ENCODE results near the gene BBS1. TPM values are rescaled to one million over a fixed set of nuclear protein-coding genes. Genes with fewer than 3 reads are reported as not detected.
"Not testable (repeated sequence)": the region's sequence is repeated elsewhere in the genome, so short reads cannot be mapped to it uniquely, and the experiment has no call there.

The BBS1 gene
- total RNA-seq, 1 experiment from 2014 or later, result 28.4 TPM

DNA sequence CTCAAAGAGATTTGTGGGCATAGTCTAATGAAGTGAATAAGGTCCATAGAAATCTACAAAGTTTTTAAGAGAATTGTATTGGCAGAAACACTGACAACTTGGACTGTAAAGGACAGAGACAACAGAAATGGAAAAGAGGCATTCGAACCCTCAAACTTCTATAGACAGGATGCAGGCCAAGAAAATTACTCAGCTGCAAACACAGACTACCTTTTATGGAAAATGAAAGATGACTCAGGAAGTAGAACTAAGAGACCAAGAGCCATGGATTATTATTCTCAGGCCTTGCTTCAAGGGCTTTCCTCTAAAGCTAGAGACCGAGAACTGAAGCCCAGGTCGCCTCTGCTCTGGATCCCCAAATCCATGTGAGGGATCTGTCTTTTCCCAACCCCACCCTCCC is 47.5 kb upstream of the BBS1 start:
- intact Hi-C loops (cut with micrococcal nuclease), result no loop called here
- no peak overlapping the region for H2AFZ ChIP-seq (ENCODE audit: low read length)
- H3K9ac ChIP-seq (ENCODE audit: low read length), result no peak overlapping the region
- peaks cover 8% of the 10 kb centered on the region for H3K79me2 ChIP-seq (ENCODE audit: low read length)
- DNase-seq, result peak; percentile 52
- H3K27ac ChIP-seq (ENCODE audit: low read length), result no peak overlapping the region
- no peaks in the 10 kb centered on the region for H3F3A ChIP-seq (ENCODE audit: low read length, unreplicated experiment)
- H3K4me2 ChIP-seq (ENCODE audit: low read length), result no peak overlapping the region
- ChIA-PET POLR2A (ENCODE audit: unreplicated experiment) (interaction anchor here (0.5 kb wide), 1 partner anchor 280 kb away, joined by 3 read pairs; no protein-coding TSS in a partner anchor), CTCF (no interaction called here)
- no peak for TF ChIP-seq EZH2phosphoT487 (IDR thresholded peaks at IDR 0.05; ENCODE audit: borderline replicate concordance, low read length)
- TF ChIP-seq, protein P1, sequence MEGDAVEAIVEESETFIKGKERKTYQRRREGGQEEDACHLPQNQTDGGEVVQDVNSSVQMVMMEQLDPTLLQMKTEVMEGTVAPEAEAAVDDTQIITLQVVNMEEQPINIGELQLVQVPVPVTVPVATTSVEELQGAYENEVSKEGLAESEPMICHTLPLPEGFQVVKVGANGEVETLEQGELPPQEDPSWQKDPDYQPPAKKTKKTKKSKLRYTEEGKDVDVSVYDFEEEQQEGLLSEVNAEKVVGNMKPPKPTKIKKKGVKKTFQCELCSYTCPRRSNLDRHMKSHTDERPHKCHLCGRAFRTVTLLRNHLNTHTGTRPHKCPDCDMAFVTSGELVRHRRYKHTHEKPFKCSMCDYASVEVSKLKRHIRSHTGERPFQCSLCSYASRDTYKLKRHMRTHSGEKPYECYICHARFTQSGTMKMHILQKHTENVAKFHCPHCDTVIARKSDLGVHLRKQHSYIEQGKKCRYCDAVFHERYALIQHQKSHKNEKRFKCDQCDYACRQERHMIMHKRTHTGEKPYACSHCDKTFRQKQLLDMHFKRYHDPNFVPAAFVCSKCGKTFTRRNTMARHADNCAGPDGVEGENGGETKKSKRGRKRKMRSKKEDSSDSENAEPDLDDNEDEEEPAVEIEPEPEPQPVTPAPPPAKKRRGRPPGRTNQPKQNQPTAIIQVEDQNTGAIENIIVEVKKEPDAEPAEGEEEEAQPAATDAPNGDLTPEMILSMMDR (conservative IDR thresholded peaks at IDR 0.05; ENCODE audit: low read depth, low read length), result no peak
- no peak for TF ChIP-seq EZH2 (IDR thresholded peaks at IDR 0.05; ENCODE audit: low read length, unreplicated experiment)
- BruUV-seq (replicated peaks), result no TSS peak
- H3K9me3 ChIP-seq (ENCODE audit: low read length), result no peaks in the 10 kb centered on the region
- peaks cover 17% of the 10 kb centered on the region for H3K4me1 ChIP-seq (ENCODE audit: insufficient read depth, low read length)
- H3K36me3 ChIP-seq (ENCODE audit: low read depth, low read length), result no peaks in the 10 kb centered on the region
- no peaks in the 10 kb centered on the region for H4K20me1 ChIP-seq (ENCODE audit: low read length)
- H3K27me3 ChIP-seq (ENCODE audit: low read length), result no peaks in the 10 kb centered on the region
- ATAC-seq, result no peak
- H3K9me2 ChIP-seq (replicated peaks; ENCODE audit: low read length), result no peaks in the 10 kb centered on the region
- H3K4me3 ChIP-seq (ENCODE audit: low read length), result no peak overlapping the region

DNA sequence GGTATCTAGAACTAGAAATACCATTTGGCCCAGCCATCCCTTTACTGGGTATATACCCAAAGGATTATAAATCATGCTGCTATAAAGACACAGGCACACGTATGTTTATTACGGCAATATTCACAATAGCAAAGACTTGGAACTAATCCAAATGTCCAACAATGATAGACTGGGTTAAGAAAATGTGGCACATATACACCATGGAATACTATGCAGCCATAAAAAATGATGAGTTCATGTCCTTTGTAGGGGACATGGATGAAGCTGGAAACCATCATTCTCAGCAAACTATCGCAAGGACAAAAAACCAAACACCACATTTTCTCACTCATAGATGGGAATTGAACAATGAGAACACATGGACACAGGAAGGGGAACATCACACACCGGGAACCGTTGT is 46.3 kb upstream of the BBS1 start:
- H3K4me2 ChIP-seq (ENCODE audit: low read length); H3F3A ChIP-seq (ENCODE audit: low read length, unreplicated experiment); H3K27me3 ChIP-seq (ENCODE audit: low read length); H3K36me3 ChIP-seq (ENCODE audit: low read depth, low read length); H3K9me3 ChIP-seq (ENCODE audit: low read length); CTCF ChIA-PET; H3K9ac ChIP-seq (ENCODE audit: low read length); BruUV-seq (replicated peaks); DNase-seq; H3K4me3 ChIP-seq (ENCODE audit: low read length); H4K20me1 ChIP-seq (ENCODE audit: low read length); H3K9me2 ChIP-seq (replicated peaks; ENCODE audit: low read length); H3K27ac ChIP-seq (ENCODE audit: low read length); POLR2A ChIA-PET (ENCODE audit: unreplicated experiment); intact Hi-C loops (cut with micrococcal nuclease); ATAC-seq; H2AFZ ChIP-seq (ENCODE audit: low read length): not testable (repeated sequence)
- peaks cover 20% of the 10 kb centered on the region for H3K4me1 ChIP-seq (ENCODE audit: insufficient read depth, low read length)
- H3K79me2 ChIP-seq (ENCODE audit: low read length), result peaks cover 14% of the 10 kb centered on the region

DNA sequence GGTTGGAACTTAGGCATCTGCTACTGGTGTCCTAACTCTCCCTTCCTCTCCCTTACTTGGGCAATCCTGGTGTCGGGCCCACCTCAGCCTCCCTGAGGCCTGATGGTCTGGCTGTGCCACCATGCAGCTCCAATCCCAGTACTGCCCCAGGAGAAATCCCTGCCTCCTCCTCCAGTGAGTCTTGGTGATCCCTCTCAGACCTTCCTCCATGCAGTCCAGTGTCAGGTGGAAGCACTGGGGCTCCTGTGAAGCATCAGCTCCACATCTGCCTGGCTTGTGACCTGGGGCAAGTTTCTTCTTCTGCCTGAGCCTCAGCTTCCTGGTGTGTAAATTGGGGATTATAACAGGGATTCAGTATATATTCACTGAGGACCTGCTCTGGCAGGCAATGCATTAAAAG is 45.5 kb upstream of the BBS1 start:
- Histone ChIP-seq H3K4me2 (ENCODE audit: low read length) (no peak overlapping the region), H3K79me2 (ENCODE audit: low read length) (peaks cover 14% of the 10 kb centered on the region), H3K9ac (ENCODE audit: low read length) (no peak overlapping the region), H3K27ac (ENCODE audit: low read length) (no peak overlapping the region), H3F3A (ENCODE audit: low read length, unreplicated experiment) (no peaks in the 10 kb centered on the region), H3K27me3 (ENCODE audit: low read length) (no peaks in the 10 kb centered on the region), H2AFZ (ENCODE audit: low read length) (no peak overlapping the region), H3K36me3 (ENCODE audit: low read depth, low read length) (no peaks in the 10 kb centered on the region), H3K4me3 (ENCODE audit: low read length) (no peak overlapping the region), H3K4me1 (ENCODE audit: insufficient read depth, low read length) (peaks cover 20% of the 10 kb centered on the region), H3K9me3 (ENCODE audit: low read length) (no peaks in the 10 kb centered on the region), H4K20me1 (ENCODE audit: low read length) (no peaks in the 10 kb centered on the region), H3K9me2 (replicated peaks; ENCODE audit: low read length) (no peaks in the 10 kb centered on the region)
- POLR2A ChIA-PET (ENCODE audit: unreplicated experiment), result no interaction called here
- TF ChIP-seq EZH2 (IDR thresholded peaks at IDR 0.05; ENCODE audit: low read length, unreplicated experiment) (no peak), EZH2phosphoT487 (IDR thresholded peaks at IDR 0.05; ENCODE audit: borderline replicate concordance, low read length) (no peak)
- TF ChIP-seq, protein P1 (conservative IDR thresholded peaks at IDR 0.05; ENCODE audit: low read depth, low read length), result no peak
- BruUV-seq (replicated peaks), result no TSS peak
- CTCF ChIA-PET, result no interaction called here
- intact Hi-C loops (cut with micrococcal nuclease), result no loop called here
- ATAC-seq, result no peak
- no peak for DNase-seq

Data from PC-3 (cell line).